Measurements from ENCODE around the gene SGK1. TPM values are rescaled to one million over a fixed set of nuclear protein-coding genes. Genes with fewer than 3 reads are reported as not detected.

The SGK1 gene
- total RNA-seq, 1 experiment from 2014 or later = 40.9 TPM

DNA sequence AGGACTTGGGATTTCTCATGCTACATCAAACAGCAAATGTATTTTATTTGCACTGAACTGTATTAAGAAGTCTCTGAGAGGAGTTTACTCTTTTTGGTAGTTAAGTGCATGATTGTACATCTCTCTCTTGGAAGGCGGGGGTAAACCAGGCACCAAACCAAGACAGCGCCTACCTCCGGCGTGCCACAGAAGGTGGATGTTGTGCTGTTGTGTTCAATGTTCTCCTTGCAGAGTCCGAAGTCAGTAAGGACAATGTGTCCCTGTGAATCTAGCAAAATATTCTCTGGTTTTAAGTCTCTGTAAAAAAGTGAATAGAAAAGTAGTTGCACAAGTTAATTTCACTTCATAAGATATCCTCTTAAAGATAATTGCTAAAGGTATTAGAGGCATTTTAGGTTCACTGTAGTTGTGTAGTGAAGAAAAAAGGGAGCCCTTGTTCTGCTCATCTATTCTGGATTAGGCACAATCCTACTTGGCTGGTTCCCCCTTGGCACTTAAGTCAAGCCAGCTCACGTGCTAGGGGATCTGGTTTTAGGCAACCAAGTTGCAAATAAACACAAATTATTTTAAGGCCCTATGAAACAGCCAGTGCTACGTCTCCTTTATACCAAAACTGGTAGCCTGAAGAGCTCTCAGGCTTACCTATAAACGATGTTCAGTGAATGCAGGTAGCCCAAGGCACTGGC is 145.7 kb downstream of the SGK1 start:
- no peak for DNase-seq (ENCODE audit: low read depth)

DNA sequence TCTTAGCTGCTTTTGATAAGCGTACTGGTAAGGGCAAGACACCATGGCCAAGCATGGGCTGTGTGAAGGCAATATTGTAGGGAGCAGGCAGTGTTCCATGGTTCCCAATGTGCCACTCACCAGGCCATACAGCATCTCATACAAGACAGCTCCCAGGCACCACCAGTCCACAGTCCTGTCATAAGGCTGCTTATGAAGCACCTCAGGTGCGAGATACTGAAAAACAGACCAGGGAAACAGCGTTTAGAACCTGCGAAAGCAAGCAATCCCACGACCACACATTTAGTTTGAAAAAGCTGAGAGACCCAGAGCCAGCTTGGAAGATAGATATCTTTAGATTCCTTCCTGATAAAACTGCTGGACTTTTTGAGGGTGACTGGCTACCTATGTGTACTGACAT is 146.4 kb downstream of the SGK1 start:
- no peak for DNase-seq (ENCODE audit: low read depth)

DNA sequence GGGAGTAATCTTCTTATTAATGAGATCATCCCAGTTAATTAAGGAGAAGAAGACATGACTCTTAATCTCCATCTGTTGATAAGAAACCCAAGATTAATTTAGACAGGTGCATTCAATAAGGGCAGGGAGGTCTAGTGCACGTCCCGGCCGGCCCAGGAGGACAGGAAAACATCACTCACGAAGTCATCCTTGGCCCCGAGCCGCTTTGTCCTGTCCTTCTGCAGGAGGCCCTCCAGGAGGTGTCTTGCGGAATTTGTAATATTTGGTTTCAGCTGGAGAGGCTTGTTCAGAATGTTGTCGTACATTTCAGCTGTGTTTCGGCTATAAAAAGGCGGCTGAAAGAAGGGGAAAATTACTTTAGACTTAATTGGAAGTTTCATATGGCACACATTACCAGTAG is 147.1 kb downstream of the SGK1 start:
- DNase-seq (ENCODE audit: low read depth) = no peak

DNA sequence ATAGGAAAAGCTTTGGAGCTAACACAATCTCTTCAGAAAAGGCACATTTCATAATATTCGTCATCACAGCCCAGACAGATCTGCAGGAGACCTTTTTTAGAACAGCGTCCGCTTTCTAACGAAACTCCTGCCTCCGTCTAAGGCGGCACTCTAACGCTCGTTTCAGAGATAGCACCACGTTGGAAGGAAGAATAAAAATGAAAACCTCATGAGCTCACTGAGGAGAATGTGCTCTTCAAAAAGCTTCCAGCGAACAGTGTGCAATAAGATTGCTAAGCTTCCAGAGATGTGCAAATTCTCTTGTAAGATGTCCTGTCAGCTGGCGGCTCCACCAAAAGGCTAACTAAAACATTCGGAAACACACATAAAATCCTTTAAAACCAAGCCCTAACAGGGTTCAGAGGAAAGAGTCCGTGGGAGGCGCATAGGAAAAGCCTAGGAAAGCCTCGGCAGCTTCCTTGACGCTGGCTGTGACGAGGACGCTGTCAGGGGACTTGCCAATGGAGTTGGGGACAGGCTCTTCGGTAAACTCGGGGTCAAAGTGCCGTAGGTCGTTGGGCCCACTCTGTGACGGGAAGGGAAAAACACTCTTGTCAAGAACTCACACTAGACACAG is 147.9 kb downstream of the SGK1 start:
- no peak for DNase-seq (ENCODE audit: low read depth)

DNA sequence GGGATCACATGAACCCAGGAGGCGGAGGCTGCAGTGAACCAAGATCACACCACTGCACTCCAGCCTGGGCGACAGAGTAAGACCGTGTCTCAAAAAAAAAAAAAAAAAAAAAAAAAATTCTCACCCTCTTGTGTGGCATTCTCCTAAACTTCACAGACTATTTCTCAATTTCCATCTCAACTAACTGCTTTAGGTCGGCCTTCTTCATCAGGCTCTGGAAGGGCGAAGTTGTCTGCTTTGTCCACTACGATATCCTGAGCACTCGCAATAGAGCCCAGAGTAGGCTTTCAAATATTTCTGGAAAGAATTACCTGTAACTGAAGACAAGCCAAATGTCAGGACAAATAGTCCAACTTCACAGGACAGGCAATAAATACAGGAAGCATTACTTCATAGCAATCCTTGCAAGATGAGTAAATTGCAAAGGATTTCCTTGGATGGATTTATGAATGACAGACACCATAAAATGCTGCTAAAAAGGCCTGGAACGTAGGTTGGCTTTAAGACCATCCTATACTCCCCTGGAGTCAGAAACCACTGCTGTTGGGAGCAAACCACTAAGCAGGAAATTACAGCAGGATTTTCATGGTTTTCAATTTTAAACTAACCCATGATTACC is 149.2 kb downstream of the SGK1 start:
- no peak for DNase-seq (ENCODE audit: low read depth)

DNA sequence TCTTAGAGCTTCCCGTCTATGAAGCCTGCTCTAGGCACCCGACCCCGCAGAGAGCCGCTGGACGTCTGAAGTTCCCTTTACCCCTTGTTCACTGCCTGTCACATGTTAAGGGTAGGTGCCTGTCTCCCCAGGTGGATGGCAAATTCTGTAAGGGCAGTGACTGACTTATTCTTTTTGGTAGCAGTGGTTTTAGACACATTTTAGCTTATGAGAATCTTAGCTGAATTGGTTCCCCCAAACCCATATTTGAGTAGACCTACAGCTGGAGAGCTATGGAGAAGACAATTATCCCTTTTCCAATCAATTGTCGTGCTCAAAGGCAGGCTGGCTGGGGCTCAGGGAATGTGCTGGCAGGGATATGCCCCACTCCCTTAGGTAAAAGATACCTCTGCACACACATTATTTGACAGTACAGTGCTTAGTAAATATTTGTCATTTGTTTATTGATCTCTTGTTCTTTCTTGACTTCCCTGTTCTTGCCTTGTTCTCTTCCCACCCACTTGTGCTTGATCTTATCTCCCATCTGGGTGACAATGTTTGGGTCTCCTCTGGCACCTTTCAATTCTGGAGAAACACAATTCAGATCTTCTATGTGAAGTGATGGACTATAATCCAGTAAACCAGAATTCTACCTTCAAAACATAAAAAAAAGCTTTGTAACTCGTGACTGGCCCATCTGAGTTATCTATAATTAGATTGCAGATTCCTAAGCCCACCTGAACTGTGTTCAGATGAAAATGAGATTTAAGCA is 151.2 kb downstream of the SGK1 start:
- no peak for DNase-seq (ENCODE audit: low read depth)

DNA sequence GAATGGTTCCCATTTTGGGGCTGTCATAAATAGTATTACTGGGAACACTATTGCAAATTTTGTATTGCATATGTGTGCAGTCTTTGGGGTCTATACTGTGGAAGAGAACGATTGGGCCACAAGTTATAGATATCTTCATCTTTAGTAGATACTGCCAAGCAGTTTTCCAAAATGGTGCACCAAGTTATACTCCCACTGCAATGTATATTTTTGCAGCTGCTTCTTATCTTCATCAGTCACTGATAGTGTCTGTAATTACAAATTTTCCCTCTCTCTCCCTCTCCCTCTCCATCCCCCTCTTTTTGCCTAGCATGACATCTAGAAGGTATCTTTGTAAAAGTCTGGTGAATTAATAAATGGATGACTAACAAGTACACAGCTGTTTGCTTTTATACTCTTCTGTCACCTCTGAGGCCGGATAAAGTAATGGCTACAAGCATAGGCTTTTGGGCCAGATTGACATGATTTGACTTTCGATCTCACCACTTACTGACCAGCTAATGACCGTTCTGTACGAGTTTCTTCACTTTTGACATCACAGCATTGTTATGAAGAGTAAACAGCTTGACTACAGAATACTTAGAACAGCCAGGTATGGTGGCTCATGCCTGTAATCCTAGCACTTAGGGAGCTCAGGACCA is 152.2 kb downstream of the SGK1 start:
- no peak for DNase-seq (ENCODE audit: low read depth)

DNA sequence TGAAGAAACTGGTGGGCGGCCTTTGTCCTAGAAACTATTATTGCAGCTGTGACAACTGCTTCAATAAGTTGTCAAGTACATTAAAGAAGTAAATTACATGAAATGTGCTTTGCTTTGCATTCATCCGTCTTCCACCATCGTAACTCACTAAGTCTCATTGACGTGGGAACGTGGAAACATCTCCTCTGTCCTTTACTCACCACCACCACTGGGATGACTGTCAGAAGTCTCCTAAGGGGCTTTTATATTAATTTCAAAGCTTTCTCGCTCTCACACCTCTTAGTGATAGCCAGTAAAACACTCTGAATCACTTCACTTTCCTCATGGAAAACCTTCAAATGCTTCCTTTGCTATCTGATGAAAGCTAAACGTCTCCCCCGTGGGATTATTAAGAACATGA is 153.6 kb downstream of the SGK1 start:
- no peak for DNase-seq (ENCODE audit: low read depth)

DNA sequence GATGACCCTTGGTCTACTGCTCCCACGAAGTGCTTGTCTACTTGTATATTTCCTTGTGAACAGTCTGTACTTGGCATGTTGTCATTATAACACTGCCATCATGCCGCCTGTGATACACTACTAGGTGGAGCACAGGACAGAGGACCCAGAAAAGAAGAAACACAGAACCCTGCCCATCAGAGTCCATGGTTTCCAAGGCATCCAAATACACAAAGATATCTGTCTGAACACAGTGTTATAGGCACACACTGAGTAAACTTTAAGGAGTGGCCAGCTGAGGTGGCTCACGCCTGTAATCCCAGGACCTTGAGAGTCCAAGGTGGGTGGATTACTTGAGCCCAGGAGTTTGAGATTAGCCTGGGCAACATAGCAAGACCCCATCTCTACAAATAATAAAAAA is 155.0 kb downstream of the SGK1 start:
- DNase-seq (ENCODE audit: low read depth) = no peak

DNA sequence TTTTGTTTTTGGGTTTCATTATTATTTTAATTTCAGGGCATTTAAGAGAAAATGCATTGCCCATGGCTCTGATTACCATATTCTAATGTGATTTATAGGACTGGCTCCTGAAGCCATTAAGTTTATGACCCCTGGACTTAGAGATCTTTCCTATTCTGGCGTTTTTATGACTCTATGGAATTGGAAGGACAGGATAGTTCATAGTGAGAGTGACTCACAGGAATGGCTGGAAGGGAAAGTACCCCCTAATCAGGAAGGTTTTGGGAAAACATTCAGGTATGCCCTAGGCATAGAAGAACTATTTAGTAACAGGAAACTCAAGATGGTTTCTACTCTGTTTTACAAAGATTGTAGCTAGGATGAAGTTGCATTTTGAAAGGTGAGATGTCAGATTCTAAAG is 156.9 kb downstream of the SGK1 start:
- peak; percentile 36 for DNase-seq (ENCODE audit: low read depth)

DNA sequence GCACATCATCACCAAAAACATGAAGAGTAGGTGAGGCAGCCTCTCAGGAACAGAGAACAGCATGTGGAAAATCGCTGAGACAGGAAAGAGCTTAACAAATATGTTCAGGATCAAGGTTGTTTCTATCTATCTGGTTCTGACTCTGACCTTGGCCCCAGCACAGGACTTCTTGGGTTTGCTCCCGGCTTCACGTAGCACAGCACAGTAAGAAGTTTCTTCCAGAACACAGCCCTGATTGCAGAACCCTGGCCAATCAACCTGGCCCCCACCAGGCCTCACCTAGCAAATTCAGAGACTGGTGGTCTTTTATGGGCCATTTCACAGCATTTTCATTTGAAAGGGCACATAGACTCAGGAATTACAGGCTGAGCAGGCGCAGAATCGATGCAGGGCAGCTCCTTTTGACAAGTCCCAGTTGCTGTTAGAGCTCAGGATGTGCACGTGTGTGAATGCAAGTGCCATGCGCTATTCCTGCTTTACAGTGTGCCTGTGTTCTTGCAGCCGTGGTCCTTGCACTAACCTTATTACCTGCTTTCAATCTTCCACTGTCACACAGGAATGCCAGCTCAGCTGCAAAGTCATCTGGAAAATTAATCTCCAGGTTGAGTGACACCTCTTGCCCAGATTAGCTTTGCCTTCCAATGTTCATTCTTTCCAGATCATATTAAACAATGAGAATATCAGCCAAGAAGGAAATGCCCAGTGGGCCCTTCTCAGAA is 165.0 kb downstream of the SGK1 start:
- no peak for DNase-seq (ENCODE audit: low read depth)

DNA sequence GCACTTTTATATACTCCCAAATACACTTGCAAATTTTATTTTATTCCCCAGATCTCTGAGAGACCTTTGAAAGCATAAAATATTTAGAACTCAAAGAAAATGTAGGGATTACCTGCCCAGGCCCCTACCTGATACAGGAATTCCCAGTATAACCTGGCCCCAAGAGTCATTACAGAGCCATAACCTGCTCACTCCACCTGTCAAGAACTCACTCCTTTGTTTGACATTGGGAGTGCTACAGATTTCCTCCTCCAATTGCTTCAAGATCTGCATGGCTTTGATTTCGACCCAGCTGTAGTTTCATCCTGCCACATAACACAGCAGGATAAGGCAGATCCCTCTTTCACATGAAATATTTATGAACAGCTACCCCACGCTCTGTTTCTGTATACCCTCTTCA is 169.3 kb downstream of the SGK1 start:
- DNase-seq (ENCODE audit: low read depth) = no peak

DNA sequence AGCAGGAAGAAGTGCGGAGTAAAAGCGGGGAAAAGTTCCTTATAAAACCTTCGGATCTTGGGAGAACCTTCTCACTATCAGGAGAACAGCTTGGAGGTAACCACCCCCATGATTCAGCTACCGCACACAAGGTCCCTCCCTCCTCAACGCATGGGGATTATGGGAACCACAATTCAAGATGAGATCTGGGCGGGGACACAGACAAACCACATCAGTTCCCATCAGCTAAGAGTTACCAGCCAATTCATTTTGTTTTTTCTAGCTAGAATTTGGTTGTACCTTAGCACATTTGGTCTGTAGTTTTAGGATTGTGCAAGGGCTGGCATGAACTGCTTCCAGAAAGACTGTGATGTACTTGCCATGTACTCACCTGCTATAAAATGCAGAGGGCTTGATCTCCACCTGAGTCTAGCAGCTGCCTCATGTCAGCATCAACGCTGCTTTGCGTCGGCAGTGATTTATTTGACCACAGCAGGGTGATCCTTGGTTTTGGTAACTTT is 170.8 kb downstream of the SGK1 start:
- no peak for DNase-seq (ENCODE audit: low read depth)

DNA sequence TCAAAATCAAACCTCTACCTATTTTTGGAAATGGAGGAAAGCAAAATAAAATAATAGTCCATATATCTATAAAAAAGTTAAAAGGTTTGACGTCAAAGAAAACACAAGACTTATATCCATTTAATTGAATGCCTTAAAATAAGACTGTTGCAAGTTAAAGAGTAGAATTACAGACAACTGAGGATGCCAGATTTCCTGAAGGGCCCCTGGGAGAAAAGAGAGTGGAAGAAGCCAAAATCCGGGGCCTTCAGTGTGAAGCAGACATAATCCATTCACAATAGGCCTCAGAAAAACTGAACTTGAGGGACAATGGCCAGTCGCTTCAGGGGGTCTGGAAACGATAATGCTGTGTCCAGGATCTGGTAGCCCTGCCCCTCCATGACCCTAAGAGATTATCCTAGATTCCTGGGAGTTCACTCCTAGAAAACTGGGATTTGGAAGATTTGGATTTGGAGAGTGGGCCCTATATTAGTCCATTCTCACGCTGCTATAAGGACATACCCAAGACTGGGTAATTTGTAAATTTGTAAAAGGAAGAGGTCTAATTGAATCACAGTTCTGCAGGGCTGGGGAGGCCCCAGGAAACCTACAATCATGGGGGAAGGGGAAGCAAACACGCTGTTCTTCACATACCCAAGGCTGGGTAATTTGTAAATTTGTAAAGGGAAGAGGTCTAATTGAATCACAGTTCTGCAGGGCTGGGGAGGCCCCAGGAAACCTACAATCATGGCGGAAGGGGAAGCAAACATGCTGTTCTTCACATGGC is 171.5 kb downstream of the SGK1 start:
- DNase-seq (ENCODE audit: low read depth) = no peak

DNA sequence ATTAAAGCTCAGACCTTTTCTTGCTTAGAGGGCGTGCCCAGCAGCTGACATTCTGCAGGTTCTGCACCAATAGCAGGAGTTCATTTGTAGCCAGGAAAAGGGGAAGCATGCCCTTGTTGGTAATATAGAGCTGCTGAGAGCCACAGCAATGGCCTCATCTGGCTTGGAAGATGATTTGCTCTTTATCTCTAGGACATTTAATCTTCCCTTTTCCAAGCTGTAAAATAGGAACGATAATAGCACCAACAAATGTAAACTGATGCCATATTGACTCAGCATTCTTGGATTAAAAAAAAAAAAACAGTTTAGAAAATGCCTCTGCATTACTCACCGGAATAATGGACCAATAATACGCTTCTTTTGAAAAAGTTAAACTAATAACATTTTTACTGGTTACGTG is 172.1 kb downstream of the SGK1 start:
- peak; percentile 30 for DNase-seq (ENCODE audit: low read depth)

DNA sequence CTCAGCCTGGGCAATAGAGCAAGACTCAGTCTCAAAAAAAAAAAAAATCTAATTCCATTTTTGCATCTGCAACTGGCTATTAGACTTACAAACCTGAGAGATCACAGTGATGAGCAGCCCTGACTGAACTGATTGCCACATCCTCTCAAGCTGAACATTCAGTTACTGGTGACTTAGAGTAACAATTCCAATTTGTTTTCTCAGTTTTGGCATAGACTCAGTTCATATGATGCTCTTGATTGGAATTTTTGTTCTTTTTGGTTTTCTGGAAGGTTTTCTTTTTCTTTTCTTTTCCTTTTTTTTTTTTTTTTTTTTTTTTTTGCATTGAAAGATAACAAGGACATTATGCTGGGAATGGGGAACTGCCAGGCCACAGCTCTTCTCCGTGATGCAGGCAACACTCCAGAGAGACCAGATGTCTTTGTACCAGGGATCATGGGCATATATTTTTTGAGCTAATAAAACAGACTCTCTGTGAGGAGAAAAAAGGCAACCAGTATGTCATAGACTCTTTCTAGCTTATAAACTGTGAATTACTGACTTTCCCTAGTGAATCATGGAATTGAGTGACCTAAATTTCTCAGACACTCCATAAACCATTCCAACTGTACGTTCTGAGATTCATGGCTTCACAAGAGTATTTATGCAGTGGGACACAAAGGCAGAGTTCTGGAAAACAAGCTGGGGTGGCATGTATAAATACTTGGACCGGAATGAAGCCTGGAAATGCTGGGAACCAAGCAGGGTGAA is 179.5 kb downstream of the SGK1 start:
- no peak for DNase-seq (ENCODE audit: low read depth)

DNA sequence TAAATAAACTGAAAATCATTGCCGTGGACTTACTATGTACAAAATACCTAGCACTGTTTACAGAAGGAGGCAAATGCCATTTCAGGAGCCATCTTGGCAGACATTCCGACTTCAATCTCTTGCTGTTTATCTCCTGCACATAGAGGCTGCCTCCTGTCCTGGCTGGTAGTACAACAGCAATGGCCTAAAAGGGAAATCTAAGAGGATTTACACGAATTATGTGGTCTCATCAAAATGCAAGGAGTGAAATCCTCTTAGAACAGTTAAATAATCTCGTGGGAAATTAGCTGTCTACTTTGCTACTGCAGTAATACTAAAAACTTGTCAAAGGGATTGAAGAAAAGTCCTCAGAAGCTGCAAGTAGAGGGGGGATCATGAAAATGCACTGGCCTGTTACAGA is 183.3 kb downstream of the SGK1 start:
- DNase-seq (ENCODE audit: low read depth) = no peak

DNA sequence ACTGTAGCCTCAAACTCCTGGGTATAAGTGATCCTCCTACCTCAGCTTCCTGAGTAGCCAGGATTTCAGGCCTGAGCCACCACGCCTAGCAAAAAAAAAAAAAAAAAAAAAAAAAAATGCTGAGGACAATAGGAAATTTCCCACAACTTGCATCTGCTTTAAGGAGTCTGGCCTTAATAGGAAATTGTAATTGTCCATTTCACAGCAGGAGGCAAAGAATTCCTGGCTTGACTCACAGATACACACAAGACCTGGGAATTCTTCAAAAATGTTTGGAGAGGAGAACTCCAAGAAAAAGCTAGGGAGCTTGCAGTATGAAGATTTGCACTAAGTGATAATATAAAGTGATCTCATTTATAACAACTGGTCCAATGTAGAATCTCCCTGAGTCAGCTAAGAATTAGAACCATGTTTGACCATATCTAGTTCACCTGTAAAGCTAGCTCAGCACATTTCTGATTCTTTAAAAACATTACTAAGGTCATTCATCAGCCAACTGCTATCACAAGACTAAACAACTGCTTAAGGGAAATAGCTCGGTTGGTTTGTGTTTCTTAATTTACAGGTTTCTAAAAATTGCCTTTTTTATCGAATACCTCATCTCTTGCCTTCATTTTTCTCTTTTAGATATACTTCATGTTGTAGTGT is 185.3 kb downstream of the SGK1 start:
- no peak for DNase-seq (ENCODE audit: low read depth)

DNA sequence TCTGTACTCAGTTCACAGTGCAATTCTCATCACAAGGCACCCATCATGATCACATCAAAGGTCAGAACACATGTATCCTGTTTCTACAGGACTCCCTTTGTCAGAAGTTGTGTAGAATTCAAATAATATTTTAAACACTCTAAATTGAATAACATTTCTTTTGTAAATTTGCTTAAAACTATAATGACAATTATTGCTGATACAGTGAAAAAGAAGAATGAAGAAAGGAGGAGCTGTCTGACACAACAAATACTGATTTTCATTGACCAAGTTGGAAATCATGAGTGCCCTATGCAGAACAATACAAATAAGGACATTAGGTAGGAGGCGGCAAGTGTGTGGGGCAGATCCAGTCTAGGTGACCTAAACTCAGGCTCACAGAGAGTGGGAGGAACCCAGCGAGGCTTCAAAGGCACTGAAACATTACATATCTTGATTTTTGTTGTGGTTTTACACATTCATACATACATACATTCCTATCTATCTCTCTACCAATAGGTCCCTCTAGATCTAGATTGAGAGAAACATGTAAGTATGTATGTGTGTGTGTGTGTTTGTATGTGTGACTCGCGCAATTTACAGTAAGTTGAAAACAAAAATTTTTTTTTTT is 186.3 kb downstream of the SGK1 start:
- DNase-seq (ENCODE audit: low read depth) = no peak

Measured in Daoy (cell line).